Measurements from ENCODE around the gene AKR1E2.
A peak's percentile ranks its signal among the peaks of the same experiment; 100 is the strongest.

Gene AKR1E2

DNA sequence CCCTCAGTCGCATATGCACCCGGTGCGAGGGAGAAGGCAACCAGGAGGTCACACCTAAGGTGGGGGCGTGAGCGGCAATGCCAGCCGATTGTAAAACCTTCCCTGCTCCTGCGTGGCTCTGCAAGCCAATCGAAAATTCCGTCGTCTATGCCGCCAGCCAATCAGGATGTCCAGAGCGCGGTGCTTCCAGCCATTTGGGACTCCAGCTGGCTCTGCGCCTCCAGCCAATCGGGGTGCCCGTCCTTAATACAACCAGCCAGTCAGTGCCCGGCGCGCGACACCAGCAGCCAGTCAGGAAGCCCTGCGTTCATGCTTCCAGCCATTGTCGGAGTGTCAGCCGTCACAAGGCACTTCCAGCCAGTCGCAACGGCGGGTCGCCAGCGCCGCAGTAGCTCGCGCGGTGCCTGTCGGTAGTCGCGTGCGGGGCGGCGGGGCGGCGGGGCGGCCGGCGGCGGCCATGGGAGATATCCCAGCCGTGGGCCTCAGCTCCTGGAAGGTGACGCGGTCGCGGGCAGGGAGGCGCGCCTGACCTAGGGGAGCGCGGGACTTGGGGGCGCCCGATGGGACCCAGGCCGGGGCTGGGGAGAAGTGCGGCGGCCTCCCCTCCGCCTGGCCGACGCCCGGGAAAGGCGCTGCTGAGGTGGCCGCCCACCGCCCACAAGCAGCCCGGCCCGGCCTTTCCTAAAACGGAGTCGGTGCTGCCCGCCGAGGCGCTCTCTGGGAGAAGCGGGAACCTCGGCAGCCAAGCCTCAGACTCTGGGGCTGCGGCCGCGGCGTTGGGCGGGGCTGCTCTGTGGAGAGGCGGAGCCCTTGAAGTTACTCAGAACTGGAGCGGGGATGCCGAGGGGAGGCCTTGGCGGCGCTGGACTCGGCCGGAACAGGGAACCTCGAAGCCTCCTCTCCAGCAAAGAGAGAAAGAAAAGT, at the start of gene AKR1E2:
Gene AKR1E2, plus strand, starts transcription at position 340 of the 924 bp plus-strand sequence. Its CDS starts 118 bp downstream, at position 458.
- peak; percentile 81 for DNase-seq (ENCODE audit: low spot score)

DNA sequence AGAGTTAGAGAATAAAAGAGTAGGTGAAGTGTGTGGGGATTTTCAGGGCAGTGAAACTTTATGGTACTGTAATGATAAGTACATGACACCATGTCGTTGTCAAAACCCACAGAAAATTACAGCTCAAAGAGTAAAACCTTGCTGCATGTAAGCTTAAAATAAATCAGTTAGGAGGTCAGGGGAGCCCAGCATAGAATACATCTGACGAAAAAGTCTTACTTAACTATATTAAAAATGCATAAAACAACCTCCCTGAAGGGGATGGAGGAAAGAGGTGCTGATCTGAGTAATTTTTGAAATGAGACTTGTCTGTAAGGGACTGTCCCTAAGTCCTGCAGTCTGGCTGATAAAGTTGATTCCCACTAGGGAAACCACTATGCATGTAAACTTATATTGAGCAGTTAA, 49.8 kb upstream of the AKR1E2 start:
- DNase-seq (ENCODE audit: low spot score), result no peak

DNA sequence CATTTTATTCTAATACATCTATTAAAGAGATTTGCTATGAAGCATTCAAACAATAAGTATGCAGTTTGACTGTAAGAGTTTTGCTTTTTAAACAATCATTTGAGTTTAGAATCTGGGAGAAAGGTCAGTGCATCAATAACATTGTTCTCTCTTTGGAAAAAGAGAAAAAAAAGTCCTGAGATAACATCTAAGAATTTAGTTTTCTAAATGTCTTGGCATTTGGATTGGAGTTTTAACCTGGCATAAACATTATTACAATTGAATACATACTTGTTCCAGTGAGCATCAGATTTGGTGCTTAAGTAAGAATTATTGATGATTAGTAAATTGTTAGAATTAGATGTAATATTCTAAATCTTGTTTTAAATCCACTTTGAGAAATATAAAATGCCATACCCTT, 47.2 kb upstream of the AKR1E2 start:
- no peak for DNase-seq (ENCODE audit: low spot score)

- DNase-seq (ENCODE audit: low spot score), result no peak
Measured at GRCh38 chr10:4780091-4780490, 45.9 kb upstream of the AKR1E2 start.

DNA sequence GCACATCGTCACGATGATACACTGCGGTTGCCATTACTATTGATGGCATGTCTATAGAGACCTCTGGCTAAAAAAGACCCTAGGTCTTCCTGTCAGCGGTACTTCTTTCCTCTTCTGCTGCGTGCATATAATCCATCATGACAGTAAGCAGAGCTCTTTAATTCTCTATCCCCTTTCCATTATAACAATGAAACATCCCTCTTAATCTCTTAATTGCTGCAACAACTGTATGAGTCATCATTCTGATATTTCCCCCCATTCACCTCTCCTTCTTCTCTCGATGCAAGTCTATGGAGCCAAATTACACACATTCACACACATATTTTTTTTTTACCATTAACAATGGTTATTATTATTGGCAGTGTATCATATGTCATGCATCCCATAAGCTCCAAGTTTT, 45.2 kb upstream of the AKR1E2 start:
- DNase-seq (ENCODE audit: low spot score), result no peak

DNA sequence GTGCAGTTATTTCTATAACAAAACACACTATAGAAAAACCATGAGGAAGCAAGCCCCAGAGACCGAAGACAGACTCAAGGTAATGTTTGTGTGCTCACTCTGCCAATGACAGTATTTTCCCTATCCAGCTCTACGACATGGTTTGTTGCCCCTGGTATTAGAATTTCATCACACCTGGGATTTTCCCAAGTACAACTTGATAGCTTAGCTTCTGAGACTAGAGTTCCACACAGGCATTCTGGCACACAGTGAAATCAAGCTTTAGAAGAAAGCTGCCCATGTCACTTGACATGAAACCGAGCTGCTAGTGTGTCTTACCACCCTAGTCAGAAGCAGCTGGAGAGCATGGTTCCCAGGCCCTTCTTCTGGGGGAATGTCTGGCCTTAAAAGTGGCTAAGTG, 44.1 kb upstream of the AKR1E2 start:
- no peak for DNase-seq (ENCODE audit: low spot score)

DNA sequence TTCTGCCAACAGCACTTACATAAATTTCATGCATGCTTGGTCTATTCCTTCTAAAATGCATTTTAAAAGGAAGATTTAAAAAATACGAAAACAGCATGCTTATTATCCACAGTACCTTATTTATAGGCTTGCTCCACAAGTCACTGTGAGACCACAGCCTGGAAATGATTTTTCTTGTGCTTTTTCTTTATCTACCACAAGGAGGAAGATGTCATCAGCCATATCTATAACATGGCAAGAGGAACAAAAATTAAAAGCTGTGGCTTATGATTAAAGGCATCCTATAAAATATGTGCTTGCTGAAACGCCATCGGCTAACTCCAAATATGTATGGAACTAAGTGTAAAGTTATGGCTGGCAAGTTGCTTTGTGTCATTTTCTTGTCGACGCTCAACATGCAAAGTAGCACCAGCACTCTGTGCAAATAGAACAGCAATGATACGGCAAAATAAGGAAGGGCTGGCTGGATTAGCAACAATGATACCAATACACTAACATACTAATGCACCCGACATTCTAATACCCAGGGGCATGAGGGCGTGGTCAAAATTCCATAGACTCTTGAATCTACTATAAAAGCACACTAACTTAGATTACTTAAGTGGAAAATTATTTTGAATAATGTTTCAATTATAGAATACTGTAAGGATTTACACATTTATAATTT, 41.2 kb upstream of the AKR1E2 start:
- no peak for DNase-seq (ENCODE audit: low spot score)

DNA sequence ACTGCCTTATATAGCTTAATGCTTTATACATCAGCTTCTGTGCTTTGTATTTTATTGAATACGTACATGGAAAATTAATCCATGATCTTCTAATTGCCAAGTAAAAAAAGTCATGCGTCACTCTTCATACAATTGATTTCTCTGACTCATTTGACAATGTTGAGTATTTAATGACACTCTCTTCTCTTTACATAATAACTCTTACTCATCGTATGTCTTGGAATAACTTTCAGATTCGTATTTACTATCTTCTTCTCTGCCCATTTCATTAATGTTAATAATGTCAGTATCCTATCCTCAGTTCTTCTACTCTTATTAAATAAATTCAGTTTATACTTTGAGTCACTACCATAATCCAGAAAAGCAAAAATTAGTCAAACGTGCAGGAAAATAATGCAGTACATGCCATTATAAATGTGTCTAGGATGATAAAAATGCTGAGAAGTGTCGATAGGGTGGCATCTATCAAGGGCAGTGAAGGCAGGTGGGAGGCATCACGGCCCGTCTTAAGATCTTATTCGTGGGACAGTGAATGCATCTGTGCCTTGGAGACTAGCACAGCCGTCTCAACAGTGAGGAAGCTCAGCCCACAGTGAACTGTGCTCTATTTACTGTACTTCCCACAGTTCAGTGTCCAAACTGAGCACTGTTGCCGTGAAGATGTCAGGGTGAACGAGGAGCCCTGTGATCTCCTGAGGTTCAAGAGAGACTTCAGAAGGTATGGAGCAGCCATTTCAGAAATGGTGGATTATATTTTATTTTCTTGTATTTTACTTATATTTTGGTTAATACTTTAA, 39.8 kb upstream of the AKR1E2 start:
- no peak for DNase-seq (ENCODE audit: low spot score)

- no peak for DNase-seq (ENCODE audit: low spot score)
Measured at GRCh38 chr10:4790045-4790444, 36.0 kb upstream of the AKR1E2 start.

DNA sequence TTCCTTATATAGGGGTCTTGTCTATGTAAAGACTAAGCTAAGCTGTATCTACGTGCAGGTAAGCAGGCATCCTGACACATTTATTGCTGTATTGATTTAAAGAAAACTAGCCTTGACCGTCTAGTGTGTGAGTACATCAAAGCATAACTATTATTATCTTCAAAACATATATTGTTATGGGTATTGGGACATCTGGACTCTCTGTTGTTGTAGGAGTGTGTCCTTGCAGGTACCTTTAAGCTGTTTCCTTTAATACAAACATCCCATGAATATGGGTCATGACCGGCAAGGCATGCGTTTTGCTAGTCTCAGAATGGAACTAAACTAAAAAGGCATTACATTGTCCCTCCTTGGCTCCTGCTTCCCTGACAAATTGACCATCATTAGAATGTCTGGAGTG, 35.1 kb upstream of the AKR1E2 start:
- no peak for DNase-seq (ENCODE audit: low spot score)

GRCh38 chr10:4792381-4792780, 33.6 kb upstream of the AKR1E2 start:
- DNase-seq (ENCODE audit: low spot score), result no peak

DNA sequence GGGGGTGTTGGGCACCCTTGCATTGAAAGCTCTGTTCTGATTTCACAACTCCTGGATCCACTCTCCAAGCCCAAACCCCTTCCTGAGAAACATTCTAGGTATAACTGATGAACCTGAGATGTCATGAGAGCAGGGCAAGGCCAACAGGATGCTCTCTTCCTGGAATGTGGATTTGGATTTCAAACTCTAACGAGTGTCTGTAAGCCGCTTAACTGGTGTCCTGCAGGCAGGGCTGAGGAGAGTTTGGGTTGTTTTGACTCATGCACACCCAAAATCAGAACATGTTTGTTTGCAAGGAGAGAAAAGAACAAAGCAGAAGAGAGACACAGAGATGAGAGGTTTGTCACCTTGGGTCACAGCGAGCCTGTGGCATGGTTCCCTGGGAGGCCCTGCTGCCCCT, 24.6 kb upstream of the AKR1E2 start:
- DNase-seq (ENCODE audit: low spot score), result no peak

GRCh38 chr10:4802711-4803487, 23.1 kb upstream of the AKR1E2 start:
- DNase-seq (ENCODE audit: low spot score), result no peak

DNA sequence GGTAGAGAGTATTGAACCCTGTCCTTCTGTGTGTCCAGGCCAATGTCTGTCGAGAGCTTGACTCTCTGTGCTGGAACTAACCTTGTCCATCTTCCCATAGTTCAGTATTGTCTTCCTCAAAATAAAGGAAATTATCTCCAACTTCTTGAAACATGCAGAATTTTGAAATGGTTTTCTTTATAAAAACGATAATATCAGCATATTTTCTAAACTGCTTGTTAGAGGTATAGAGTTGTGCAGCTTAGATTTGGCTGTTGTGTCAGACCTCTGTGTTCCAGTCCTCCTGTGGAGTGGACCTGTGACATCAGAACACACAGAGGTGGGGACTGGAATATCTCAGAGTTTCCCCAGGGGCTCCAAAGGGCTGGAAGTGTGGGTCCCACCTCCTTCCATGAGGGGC, 22.2 kb upstream of the AKR1E2 start:
- DNase-seq (ENCODE audit: low spot score), result no peak

GRCh38 chr10:4804465-4804864, 21.5 kb upstream of the AKR1E2 start:
- DNase-seq (ENCODE audit: low spot score), result no peak

- no peak for DNase-seq (ENCODE audit: low spot score)
Measured at GRCh38 chr10:4806534-4806933, 19.5 kb upstream of the AKR1E2 start.

DNA sequence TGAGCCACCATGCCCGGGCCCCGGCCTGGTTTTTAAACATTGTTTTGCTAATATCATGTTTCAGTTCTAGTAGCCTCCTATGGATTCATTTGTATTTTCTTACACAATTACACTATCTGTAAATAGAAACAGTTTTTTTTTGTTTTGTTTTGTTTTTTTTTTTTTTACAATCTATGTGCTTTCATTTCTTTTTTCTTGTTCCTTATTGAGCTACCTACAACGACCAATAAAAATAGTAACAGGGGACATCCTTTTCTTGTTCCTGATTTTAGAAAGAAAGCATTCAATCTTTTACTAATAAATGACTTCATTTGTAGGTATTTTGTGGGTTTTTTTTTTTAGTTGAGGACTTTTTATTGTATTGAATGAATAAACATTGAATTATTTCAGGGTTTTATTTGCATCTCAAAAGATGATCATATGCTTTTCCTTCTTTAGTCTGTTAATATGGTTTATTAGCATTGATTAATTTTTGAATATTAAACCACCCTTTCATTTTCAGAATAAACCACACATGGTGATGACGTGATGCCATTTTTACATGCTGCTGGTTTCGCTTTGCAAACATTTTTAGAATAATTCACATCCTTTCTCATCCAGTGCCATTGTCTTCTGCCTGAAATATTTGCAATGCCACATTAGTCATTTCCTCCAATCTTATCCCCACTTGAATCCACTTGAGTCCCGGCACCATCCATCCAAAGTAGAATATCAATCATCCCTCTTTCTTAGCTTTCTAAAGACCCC, 18.1 kb upstream of the AKR1E2 start:
- no peak for DNase-seq (ENCODE audit: low spot score)

DNA sequence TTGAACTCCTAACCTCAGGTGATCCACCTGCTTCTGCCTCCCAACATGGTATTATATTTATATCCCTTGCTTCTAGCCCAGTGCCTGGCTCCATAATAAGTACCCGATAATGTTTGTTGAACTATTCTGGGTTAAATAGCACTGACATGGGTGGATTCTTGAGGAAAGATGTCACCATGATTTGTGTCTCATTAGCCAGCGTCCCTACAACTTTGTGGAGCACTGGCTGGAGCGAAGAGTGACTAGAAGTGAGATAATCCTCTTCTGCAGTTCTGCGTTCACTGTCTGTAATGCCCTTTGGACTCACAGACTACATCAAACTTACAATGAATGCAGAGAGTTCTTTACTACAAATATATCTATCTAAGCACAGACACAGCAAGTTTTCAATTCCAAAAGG, 16.9 kb upstream of the AKR1E2 start:
- DNase-seq (ENCODE audit: low spot score), result no peak

DNA sequence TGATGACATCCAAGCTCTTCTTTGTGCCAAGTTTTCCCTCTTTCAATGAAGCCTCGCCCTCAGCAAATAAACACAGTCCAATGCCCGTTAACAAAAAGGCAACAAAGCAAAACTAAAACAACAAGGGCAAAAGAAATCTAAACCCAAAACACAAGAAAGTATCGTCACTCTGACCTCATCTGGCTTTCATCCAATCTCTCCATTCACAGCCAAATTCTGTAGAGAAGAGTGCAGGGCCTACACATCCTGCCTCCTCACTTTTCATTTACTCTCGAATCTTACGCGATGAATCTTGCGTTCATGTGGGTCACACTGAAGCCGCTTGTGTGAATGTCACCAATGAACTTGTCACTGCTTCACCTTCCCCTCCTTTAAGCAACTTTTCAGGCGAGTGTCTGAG, 15.9 kb upstream of the AKR1E2 start:
- no peak for DNase-seq (ENCODE audit: low spot score)

GRCh38 chr10:4812046-4812445, 14.0 kb upstream of the AKR1E2 start:
- no peak for DNase-seq (ENCODE audit: low spot score)

GRCh38 chr10:4813023-4813422, 13.0 kb upstream of the AKR1E2 start:
- no peak for DNase-seq (ENCODE audit: low spot score)

Data from hematopoietic multipotent progenitor cell treated with erythropoietin and hydrocortisone succinate and interleukin-3 and kit ligand, for 15 days (in vitro differentiated cells).